Liver (tissue), 3 donors: Measurements from ENCODE around the gene DTL.

ENCODE experiments used
- CTCF ChIP-seq: fragments of 150-350 bp; IDR thresholded peaks from 2 replicates; pipeline ENCODE4 v1.5.1; 2017; ENCODE audit warnings: improper control_type of control experiment, low read depth, low read length; ENCODE audit not compliant: missing input control
- JUND ChIP-seq, 2 donors: IDR thresholded peaks; 2 replicates each; pipeline ENCODE4 v1.6.1; 2016; ENCODE audit warnings: antibody characterized with exemption in 2 of 2
- NR2F2 ChIP-seq: IDR thresholded peaks from 2 replicates; pipeline ENCODE4 v1.6.1; 2016; ENCODE audit warnings: antibody characterized with exemption
- REST ChIP-seq: IDR thresholded peaks from 2 replicates; pipeline ENCODE4 v1.6.1; 2016; ENCODE audit warnings: antibody characterized with exemption, mild to moderate bottlenecking
- SP1 ChIP-seq: IDR thresholded peaks from 2 replicates; pipeline ENCODE4 v1.6.1; 2018; ENCODE audit warnings: antibody characterized with exemption, mild to moderate bottlenecking
- donor health status: healthy.
- donor health status: healthy.

DNA sequence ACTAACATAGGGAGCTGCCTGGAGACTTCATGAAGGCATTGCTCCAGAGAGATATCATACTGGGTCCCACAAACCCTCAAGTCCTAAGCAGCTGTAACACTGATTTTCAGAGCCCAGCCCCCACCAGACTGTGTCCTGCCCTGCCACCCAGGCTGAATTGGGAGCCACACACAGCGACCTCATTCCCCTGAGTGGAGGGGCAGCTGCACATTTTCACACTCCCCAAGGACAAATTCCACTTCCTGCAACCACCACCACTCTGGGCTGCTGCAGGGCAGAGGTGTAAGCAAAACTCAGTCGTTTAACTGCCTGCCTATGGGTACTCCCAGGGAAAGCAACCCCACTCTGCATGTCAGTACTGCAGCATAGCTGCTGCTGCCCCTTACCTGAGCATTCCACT is 19.8 kb downstream of the DTL start:
- TF ChIP-seq NR2F2 = no peak
- no peak for TF ChIP-seq CTCF
- TF ChIP-seq REST = no peak
- no peak for TF ChIP-seq SP1
- TF ChIP-seq JUND (IDR thresholded peaks at IDR 0.05) = no peak
